PC-9 (cell line): ENCODE data around the gene TPX2.

Experiments
- CTCF ChIP-seq: fragments of 200-600 bp; sonication (generic); conservative IDR thresholded peaks from 2 replicates; pipeline ENCODE4 v1.6.1; 2017; ENCODE audit warnings: mixed run types, antibody characterized with exemption, mild to moderate bottlenecking, moderate library complexity
- EZH2 ChIP-seq: fragments of 200-600 bp; sonication (generic); IDR thresholded peaks from 2 replicates; pipeline ENCODE4 v1.8.0; 2017; ENCODE audit warnings: antibody characterized with exemption, low read depth

GRCh38 chr20:31849306-31849930, 110.3 kb downstream of the TPX2 start:
- TF ChIP-seq EZH2 (no peak), CTCF (no peak)
